K562 (cell line): ENCODE data around the gene SPATS2. TPM values are rescaled to one million over a fixed set of nuclear protein-coding genes. Genes with fewer than 3 reads are reported as not detected.

Source experiments
- ARID1B ChIP-seq: fragments of 450-650 bp; IDR thresholded peaks from 2 replicates; pipeline ENCODE4 v1.6.1; 2016; ENCODE audit warnings: antibody characterized with exemption, mild to moderate bottlenecking, inconsistent platforms
- ATF4 ChIP-seq: fragments of 450-650 bp; formaldehyde crosslinking; IDR thresholded peaks from 2 replicates; pipeline ENCODE4 v1.4.0; 2022; ENCODE audit warnings: mild to moderate bottlenecking, moderate library complexity
- CLOCK ChIP-seq: fragments of 250-450 bp; sonication (Bioruptor Pico); IDR thresholded peaks from 2 replicates; pipeline ENCODE4 v1.4.0; 2020; ENCODE audit warnings: mild to moderate bottlenecking, moderate library complexity, borderline replicate concordance
- DMBX1 ChIP-seq: fragments of 250-450 bp; sonication (Bioruptor Pico); IDR thresholded peaks from 2 replicates; pipeline ENCODE4 v1.8.0; 2022; ENCODE audit warnings: inconsistent platforms, mild to moderate bottlenecking, moderate library complexity, borderline replicate concordance
- ELK3 ChIP-seq: fragments of 450-650 bp; formaldehyde crosslinking; IDR thresholded peaks from 2 replicates; pipeline ENCODE4 v1.4.0; 2020; ENCODE audit warnings: mild to moderate bottlenecking
- JUND ChIP-seq, 2 experiments: IDR thresholded peaks; 2 replicates in 1 of 2; 3 replicates in 1 of 2; pipeline ENCODE4 v1.6.1; 2011; ENCODE audit warnings: borderline replicate concordance in 2 of 2, low read depth in 2 of 2, low read length in 2 of 2, improper control_type of control experiment in 1 of 2, missing biosample characterization in 1 of 2, missing genetic modification characterization in 1 of 2, missing genetic modification reagents in 1 of 2
- KLF16 ChIP-seq: IDR thresholded peaks from 2 replicates; pipeline ENCODE4 v1.6.1; 2016; ENCODE audit warnings: antibody characterized with exemption
- NBN ChIP-seq: fragments of 450-650 bp; IDR thresholded peaks from 2 replicates; pipeline ENCODE4 v1.6.1; 2016; ENCODE audit warnings: low read depth, mild to moderate bottlenecking
- XRCC5 ChIP-seq: fragments of 200-400 bp; formaldehyde crosslinking; IDR thresholded peaks from 2 replicates; pipeline ENCODE4 v1.6.1; 2017; ENCODE audit warnings: low read depth, mild to moderate bottlenecking, low read length
- ZBTB7A ChIP-seq: IDR thresholded peaks from 2 replicates; pipeline ENCODE4 v1.6.1; 2011; ENCODE audit warnings: low read depth, mild to moderate bottlenecking, low read length, moderate library complexity, borderline replicate concordance; ENCODE audit not compliant: control insufficient read depth
- ZNF263 ChIP-seq: sonication (generic); formaldehyde crosslinking; IDR thresholded peaks from 2 replicates; pipeline ENCODE4 v1.8.0; 2022; ENCODE audit warnings: mild to moderate bottlenecking, missing genetic modification reagents, borderline replicate concordance
- ZNF431 ChIP-seq: sonication (generic); formaldehyde crosslinking; IDR thresholded peaks from 2 replicates; pipeline ENCODE4 v1.8.0; 2022; ENCODE audit warnings: mild to moderate bottlenecking, missing genetic modification reagents
- polyA plus RNA-seq, 8 experiments: library from polyadenylated mRNA; depleted of rRNA in 4 of 8; stranded (reverse) in 5 of 8; unstranded in 3 of 8; fragments of >200 nt; fragmentation: Nextera tagmentation in 2 of 8; fragmentation: Illumina TruSeq in 1 of 8; extraction: Ambion mirVana in 2 of 8; extraction: Trizol in 1 of 8; gene quantifications; 2 replicates each; pipeline versions ENCODE4 v1.2.1 to v1.2.3, GENCODE V29; 2011 to 2014; ENCODE audit warnings: inconsistent platforms in 1 of 8, missing spikeins in 1 of 8
- total RNA-seq, 7 experiments: library from RNA; depleted of rRNA in 6 of 7; stranded (reverse); fragments of >200 nt in 6 of 7; fragmentation: Illumina TruSeq in 2 of 7; extraction: Trizol in 2 of 7; gene quantifications; 2 replicates each; pipeline versions ENCODE4 v1.2.1 to v1.2.3, GENCODE V29; 2011 to 2021; ENCODE audit warnings: low replicate concordance in 1 of 7
- TF ChIP-seq, protein P1 (sequence below): IDR thresholded peaks from 2 replicates; pipeline ENCODE4 v1.6.1; 2011; ENCODE audit not compliant: insufficient read length; ENCODE audit errors: extremely low read depth
- TF ChIP-seq, protein P2 (sequence below): sonication (generic); formaldehyde crosslinking; IDR thresholded peaks from 2 replicates; pipeline ENCODE4 v1.8.1; 2023; ENCODE audit warnings: mild to moderate bottlenecking, missing genetic modification reagents
- TF ChIP-seq, protein P3 (sequence below): sonication (generic); formaldehyde crosslinking; IDR thresholded peaks from 2 replicates; pipeline ENCODE4 v1.8.0; 2023; ENCODE audit warnings: mild to moderate bottlenecking, missing genetic modification reagents

The SPATS2 gene
- total and polyA plus RNA-seq, 9 of the 15 experiments (the other 6 are each of a cell fraction or from before 2014, with no cell fraction given) = 5.4 to 48.2 (median 17.5) TPM

DNA sequence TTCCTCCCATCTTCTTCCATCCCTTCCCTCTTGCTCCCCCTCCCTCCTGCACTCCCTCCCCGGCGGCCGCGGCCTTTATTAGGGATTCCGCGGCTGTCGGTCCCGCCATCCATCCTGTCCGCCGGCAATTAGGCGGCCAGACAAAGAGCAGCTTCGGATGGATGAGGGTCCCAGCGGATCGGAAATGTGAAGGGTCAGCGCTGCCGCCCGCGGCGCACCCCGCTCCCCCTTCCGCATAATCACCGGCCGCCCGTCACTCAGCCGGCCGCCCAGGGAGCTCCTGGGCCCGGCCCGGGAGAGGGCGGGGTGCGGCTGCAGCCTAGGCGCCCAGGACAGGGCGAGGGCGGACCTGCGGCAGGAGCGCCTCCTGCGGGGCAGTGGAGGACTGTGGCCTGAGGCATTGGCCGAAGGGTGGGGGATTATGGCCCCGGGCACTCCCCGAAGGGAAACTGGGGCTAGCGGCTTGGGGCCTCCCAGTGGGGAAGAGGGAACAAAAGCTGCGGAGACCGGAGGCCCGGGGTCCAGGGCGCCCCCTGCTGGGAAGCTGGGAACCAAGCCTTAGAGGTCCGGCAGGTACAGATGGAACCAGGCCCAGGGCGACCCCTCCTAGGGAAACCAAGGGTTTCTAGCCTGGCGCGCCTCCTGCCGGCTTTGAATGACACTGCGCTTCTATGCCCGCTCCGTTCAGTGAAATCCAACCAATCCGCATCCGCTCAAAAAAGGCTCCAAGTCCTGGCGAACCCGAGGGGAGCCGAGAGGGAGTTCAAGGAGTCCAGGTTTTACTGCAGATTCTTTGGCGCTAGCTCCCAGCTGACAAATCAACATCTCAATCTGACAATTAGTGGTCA lies 25.0 kb upstream of the SPATS2 start (continued):
- TF ChIP-seq, protein P1, sequence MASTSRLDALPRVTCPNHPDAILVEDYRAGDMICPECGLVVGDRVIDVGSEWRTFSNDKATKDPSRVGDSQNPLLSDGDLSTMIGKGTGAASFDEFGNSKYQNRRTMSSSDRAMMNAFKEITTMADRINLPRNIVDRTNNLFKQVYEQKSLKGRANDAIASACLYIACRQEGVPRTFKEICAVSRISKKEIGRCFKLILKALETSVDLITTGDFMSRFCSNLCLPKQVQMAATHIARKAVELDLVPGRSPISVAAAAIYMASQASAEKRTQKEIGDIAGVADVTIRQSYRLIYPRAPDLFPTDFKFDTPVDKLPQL = no peak
- TF ChIP-seq ARID1B = peak; percentile 43; the same call in 1 of the 2 replicates
- TF ChIP-seq, protein P2, sequence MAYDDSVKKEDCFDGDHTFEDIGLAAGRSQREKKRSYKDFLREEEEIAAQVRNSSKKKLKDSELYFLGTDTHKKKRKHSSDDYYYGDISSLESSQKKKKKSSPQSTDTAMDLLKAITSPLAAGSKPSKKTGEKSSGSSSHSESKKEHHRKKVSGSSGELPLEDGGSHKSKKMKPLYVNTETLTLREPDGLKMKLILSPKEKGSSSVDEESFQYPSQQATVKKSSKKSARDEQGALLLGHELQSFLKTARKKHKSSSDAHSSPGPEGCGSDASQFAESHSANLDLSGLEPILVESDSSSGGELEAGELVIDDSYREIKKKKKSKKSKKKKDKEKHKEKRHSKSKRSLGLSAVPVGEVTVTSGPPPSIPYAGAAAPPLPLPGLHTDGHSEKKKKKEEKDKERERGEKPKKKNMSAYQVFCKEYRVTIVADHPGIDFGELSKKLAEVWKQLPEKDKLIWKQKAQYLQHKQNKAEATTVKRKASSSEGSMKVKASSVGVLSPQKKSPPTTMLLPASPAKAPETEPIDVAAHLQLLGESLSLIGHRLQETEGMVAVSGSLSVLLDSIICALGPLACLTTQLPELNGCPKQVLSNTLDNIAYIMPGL (CRISPR knock-in tag) = 0 out of 2 replicates have a peak, but pooled peaks have one; percentile 34
- TF ChIP-seq JUND (IDR thresholded peaks at IDR 0.05; ENCODE audit: borderline replicate concordance, low read depth, low read length) = peak; percentile 71
- no peak; the same call in 2 of the 3 replicates for TF ChIP-seq JUND (tag; IDR thresholded peaks at IDR 0.05; ENCODE audit: borderline replicate concordance, low read depth, low read length)
- 0 out of 2 replicates have a peak, but pooled peaks have one; percentile 30 for TF ChIP-seq ATF4 (CRISPR knock-in tag)
- 0 out of 2 replicates have a peak, but pooled peaks have one; percentile 18 for TF ChIP-seq ZNF263 (CRISPR knock-in tag)
- 0 out of 2 replicates have a peak, but pooled peaks have one; percentile 30 for TF ChIP-seq ZNF431 (CRISPR knock-in tag)
- TF ChIP-seq DMBX1 (CRISPR knock-in tag) = peak; percentile 48; the same call in 1 of the 2 replicates
- TF ChIP-seq CLOCK (CRISPR knock-in tag) = no peak
- TF ChIP-seq, protein P3, sequence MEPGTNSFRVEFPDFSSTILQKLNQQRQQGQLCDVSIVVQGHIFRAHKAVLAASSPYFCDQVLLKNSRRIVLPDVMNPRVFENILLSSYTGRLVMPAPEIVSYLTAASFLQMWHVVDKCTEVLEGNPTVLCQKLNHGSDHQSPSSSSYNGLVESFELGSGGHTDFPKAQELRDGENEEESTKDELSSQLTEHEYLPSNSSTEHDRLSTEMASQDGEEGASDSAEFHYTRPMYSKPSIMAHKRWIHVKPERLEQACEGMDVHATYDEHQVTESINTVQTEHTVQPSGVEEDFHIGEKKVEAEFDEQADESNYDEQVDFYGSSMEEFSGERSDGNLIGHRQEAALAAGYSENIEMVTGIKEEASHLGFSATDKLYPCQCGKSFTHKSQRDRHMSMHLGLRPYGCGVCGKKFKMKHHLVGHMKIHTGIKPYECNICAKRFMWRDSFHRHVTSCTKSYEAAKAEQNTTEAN (CRISPR knock-in tag) = peak; percentile 38; the same call in 1 of the 2 replicates
- TF ChIP-seq ELK3 (CRISPR knock-in tag) = no peak
- peak; percentile 79 for TF ChIP-seq KLF16
- TF ChIP-seq ZBTB7A = peak; percentile 91; the same call in 1 of the 2 replicates
- TF ChIP-seq XRCC5 = peak; percentile 95
- TF ChIP-seq NBN = peak; percentile 91
